ENCODE measurements around the gene MUC5AC. TPM values are rescaled to one million over a fixed set of nuclear protein-coding genes. Genes with fewer than 3 reads are reported as not detected.
"Not testable (repeated sequence)": the region's sequence is repeated elsewhere in the genome, so short reads cannot be mapped to it uniquely, and the experiment has no call there.

Gene MUC5AC
- total RNA-seq, 1 donor from 2014 or later, result 1.4 TPM

GRCh38 chr11:1179641-1180040, 21.9 kb downstream of the MUC5AC start:
- Mint-ChIP-seq H3K36me3 (no peaks in the 10 kb centered on the region), H3K9me3 (no peaks in the 10 kb centered on the region), H3K4me1 (ENCODE audit: unreplicated experiment) (no peaks in the 10 kb centered on the region), H3K4me3 (no peak overlapping the region), H3K27ac (no peak overlapping the region), H3K27me3 (no peaks in the 10 kb centered on the region)
- TF ChIP-seq CTCF (conservative IDR thresholded peaks at IDR 0.05), result no peak
- no peak for DNase-seq (ENCODE audit: extremely low spot score, unreplicated experiment)

- TF ChIP-seq CTCF (conservative IDR thresholded peaks at IDR 0.05), result no peak
- no peak overlapping the region for H3K4me3 Mint-ChIP-seq
- no peaks in the 10 kb centered on the region for H3K27me3 Mint-ChIP-seq
- DNase-seq (ENCODE audit: extremely low spot score, unreplicated experiment), result no peak
- H3K4me1 Mint-ChIP-seq (ENCODE audit: unreplicated experiment), result no peaks in the 10 kb centered on the region
- H3K27ac Mint-ChIP-seq, result no peak overlapping the region
- H3K9me3 Mint-ChIP-seq, result no peaks in the 10 kb centered on the region
- no peaks in the 10 kb centered on the region for H3K36me3 Mint-ChIP-seq
Observed at GRCh38 chr11:1180171-1180570, 22.4 kb downstream of the MUC5AC start.

GRCh38 chr11:1180947-1181391, 23.2 kb downstream of the MUC5AC start:
- no peak for TF ChIP-seq CTCF (conservative IDR thresholded peaks at IDR 0.05)
- no peaks in the 10 kb centered on the region for H3K4me1 Mint-ChIP-seq (ENCODE audit: unreplicated experiment)

GRCh38 chr11:1181420-1181819, 23.7 kb downstream of the MUC5AC start:
- DNase-seq (ENCODE audit: extremely low spot score, unreplicated experiment), result no peak
- Mint-ChIP-seq H3K9me3 (no peaks in the 10 kb centered on the region), H3K4me3 (no peak overlapping the region), H3K4me1 (ENCODE audit: unreplicated experiment) (no peaks in the 10 kb centered on the region), H3K27ac (no peak overlapping the region), H3K36me3 (no peaks in the 10 kb centered on the region), H3K27me3 (no peaks in the 10 kb centered on the region)
- TF ChIP-seq CTCF (conservative IDR thresholded peaks at IDR 0.05), result no peak

More at GRCh38 chr11:1180947-1181391, 23.2 kb downstream of the MUC5AC start:
- DNase-seq (ENCODE audit: extremely low spot score, unreplicated experiment), result no peak
- H3K9me3 Mint-ChIP-seq, result no peaks in the 10 kb centered on the region
- no peaks in the 10 kb centered on the region for H3K27me3 Mint-ChIP-seq
- no peaks in the 10 kb centered on the region for H3K36me3 Mint-ChIP-seq
- no peak overlapping the region for H3K4me3 Mint-ChIP-seq
- no peak overlapping the region for H3K27ac Mint-ChIP-seq

- no peaks in the 10 kb centered on the region for H3K27me3 Mint-ChIP-seq
Observed at GRCh38 chr11:1181853-1182535, 24.2 kb downstream of the MUC5AC start.

GRCh38 chr11:1184139-1184538, 26.4 kb downstream of the MUC5AC start:
- H3K27me3 Mint-ChIP-seq; H3K36me3 Mint-ChIP-seq; H3K4me1 Mint-ChIP-seq (ENCODE audit: unreplicated experiment); H3K27ac Mint-ChIP-seq; H3K4me3 Mint-ChIP-seq; DNase-seq (ENCODE audit: extremely low spot score, unreplicated experiment); H3K9me3 Mint-ChIP-seq: not testable (repeated sequence)

More at GRCh38 chr11:1181853-1182535, 24.2 kb downstream of the MUC5AC start:
- no peaks in the 10 kb centered on the region for H3K4me1 Mint-ChIP-seq (ENCODE audit: unreplicated experiment)
- DNase-seq (ENCODE audit: extremely low spot score, unreplicated experiment), result no peak
- H3K9me3 Mint-ChIP-seq, result no peaks in the 10 kb centered on the region
- H3K27ac Mint-ChIP-seq, result no peak overlapping the region
- no peak for TF ChIP-seq CTCF (conservative IDR thresholded peaks at IDR 0.05)
- H3K36me3 Mint-ChIP-seq, result no peaks in the 10 kb centered on the region
- H3K4me3 Mint-ChIP-seq, result no peak overlapping the region

GRCh38 chr11:1188451-1189130, 30.8 kb downstream of the MUC5AC start:
- not testable (repeated sequence) for H3K27me3 Mint-ChIP-seq; H3K4me1 Mint-ChIP-seq (ENCODE audit: unreplicated experiment); H3K36me3 Mint-ChIP-seq; DNase-seq (ENCODE audit: extremely low spot score, unreplicated experiment); H3K27ac Mint-ChIP-seq; H3K4me3 Mint-ChIP-seq; H3K9me3 Mint-ChIP-seq

- not testable (repeated sequence) for H3K9me3 Mint-ChIP-seq; H3K36me3 Mint-ChIP-seq; H3K27ac Mint-ChIP-seq; H3K27me3 Mint-ChIP-seq; H3K4me3 Mint-ChIP-seq; DNase-seq (ENCODE audit: extremely low spot score, unreplicated experiment); H3K4me1 Mint-ChIP-seq (ENCODE audit: unreplicated experiment)
Observed at GRCh38 chr11:1189816-1190215, 32.1 kb downstream of the MUC5AC start.
